ENCODE data around the gene FLRT2.
A peak's percentile ranks its signal among the peaks of the same experiment; 100 is the strongest.

Gene FLRT2

DNA sequence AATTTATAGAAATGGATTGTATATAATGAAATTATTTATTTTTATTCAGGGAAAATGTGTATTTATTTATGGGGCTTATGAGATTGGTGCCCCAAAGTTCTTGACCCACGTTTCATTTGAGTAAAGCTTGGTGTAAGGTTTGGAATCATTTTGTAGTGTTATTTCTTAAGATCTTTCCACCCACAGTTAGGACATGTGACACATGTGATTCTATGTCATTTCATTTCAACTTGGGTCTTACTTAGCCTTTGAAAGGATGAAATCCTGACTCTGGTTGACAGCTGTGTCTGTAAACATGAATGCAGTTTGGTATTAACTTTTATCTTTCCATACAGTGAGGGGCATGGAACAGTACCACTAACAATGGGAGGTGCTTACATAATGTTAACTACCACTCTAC is 51.7 kb downstream of the FLRT2 start:
- TF ChIP-seq, protein P1, sequence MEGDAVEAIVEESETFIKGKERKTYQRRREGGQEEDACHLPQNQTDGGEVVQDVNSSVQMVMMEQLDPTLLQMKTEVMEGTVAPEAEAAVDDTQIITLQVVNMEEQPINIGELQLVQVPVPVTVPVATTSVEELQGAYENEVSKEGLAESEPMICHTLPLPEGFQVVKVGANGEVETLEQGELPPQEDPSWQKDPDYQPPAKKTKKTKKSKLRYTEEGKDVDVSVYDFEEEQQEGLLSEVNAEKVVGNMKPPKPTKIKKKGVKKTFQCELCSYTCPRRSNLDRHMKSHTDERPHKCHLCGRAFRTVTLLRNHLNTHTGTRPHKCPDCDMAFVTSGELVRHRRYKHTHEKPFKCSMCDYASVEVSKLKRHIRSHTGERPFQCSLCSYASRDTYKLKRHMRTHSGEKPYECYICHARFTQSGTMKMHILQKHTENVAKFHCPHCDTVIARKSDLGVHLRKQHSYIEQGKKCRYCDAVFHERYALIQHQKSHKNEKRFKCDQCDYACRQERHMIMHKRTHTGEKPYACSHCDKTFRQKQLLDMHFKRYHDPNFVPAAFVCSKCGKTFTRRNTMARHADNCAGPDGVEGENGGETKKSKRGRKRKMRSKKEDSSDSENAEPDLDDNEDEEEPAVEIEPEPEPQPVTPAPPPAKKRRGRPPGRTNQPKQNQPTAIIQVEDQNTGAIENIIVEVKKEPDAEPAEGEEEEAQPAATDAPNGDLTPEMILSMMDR (IDR thresholded peaks at IDR 0.05; ENCODE audit: poor library complexity, severe bottlenecking) = no peak
- ATAC-seq (ENCODE audit: low read depth) = no peak
- DNase-seq (ENCODE audit: low spot score) = no peak
- H3K9me3 ChIP-seq (ENCODE audit: severe bottlenecking) = no peaks in the 10 kb centered on the region
- H3K4me3 ChIP-seq (ENCODE audit: severe bottlenecking) = no peak overlapping the region
- no peaks in the 10 kb centered on the region for H3K27me3 ChIP-seq (ENCODE audit: insufficient read depth, poor library complexity, severe bottlenecking)
- no peak overlapping the region for H3K27ac ChIP-seq (ENCODE audit: poor library complexity, severe bottlenecking)
- peaks cover 5% of the 10 kb centered on the region; the same call in 1 of the 2 replicates for H3K36me3 ChIP-seq (ENCODE audit: low read depth)
- H3K4me1 ChIP-seq (ENCODE audit: insufficient read depth, poor library complexity, severe bottlenecking) = peaks cover 11% of the 10 kb centered on the region

DNA sequence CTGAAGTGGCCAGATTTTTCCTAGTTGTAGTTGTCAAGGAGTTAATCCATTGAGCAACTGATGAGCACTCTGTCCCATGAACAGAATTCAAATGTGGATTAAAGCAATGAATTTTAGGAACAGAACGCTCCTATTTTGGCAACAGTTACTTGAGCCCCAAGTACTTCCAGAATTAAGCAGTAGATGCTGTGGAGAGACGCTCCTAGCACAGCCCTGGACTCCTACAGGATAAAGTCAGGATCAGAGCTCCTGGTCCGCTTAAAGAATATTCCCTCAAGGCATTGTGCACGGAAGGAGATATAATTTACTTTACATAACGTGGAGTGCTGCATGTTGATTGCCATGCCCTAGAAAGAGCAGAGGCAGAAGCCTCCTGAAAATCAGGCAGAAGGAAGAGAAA is 53.4 kb downstream of the FLRT2 start:
- H3K4me3 ChIP-seq (ENCODE audit: severe bottlenecking) = no peak overlapping the region
- H3K36me3 ChIP-seq (ENCODE audit: low read depth) = peaks cover 5% of the 10 kb centered on the region; the same call in 1 of the 2 replicates
- no peaks in the 10 kb centered on the region for H3K9me3 ChIP-seq (ENCODE audit: severe bottlenecking)
- H3K27me3 ChIP-seq (ENCODE audit: insufficient read depth, poor library complexity, severe bottlenecking) = no peaks in the 10 kb centered on the region
- ATAC-seq (ENCODE audit: low read depth) (no peak), DNase-seq (ENCODE audit: low spot score) (no peak)
- H3K4me1 ChIP-seq (ENCODE audit: insufficient read depth, poor library complexity, severe bottlenecking) = peaks cover 13% of the 10 kb centered on the region
- TF ChIP-seq, protein P1 (IDR thresholded peaks at IDR 0.05; ENCODE audit: poor library complexity, severe bottlenecking) = no peak
- H3K27ac ChIP-seq (ENCODE audit: poor library complexity, severe bottlenecking) = no peak overlapping the region

DNA sequence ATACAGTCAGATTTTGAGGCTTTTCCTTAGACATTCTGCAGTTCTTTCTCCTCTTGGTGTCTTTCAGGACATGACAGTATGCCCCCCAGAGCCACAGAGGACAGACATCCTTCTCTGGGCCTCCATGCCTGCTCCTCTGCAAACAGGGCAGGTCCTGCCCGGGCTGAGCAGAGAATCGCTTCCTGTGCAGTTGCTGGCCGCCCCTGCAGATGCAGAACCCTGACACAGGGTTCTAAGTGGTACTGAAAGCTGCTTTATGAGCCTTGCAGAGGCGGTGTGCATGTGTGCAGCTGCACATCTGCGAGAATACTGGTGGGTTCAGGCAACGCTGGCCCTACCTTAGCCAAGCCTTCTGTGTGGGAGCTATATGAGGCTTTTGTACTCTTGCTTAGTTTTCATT is 54.5 kb downstream of the FLRT2 start:
- H3K27me3 ChIP-seq (ENCODE audit: insufficient read depth, poor library complexity, severe bottlenecking) = no peaks in the 10 kb centered on the region
- TF ChIP-seq, protein P1 (IDR thresholded peaks at IDR 0.05; ENCODE audit: poor library complexity, severe bottlenecking) = no peak
- no peaks in the 10 kb centered on the region for H3K9me3 ChIP-seq (ENCODE audit: severe bottlenecking)
- DNase-seq (ENCODE audit: low spot score) = no peak
- no peak overlapping the region for H3K27ac ChIP-seq (ENCODE audit: poor library complexity, severe bottlenecking)
- ATAC-seq (ENCODE audit: low read depth) = no peak
- H3K36me3 ChIP-seq (ENCODE audit: low read depth) = peaks cover 5% of the 10 kb centered on the region; the same call in 1 of the 2 replicates
- H3K4me3 ChIP-seq (ENCODE audit: severe bottlenecking) = no peak overlapping the region
- H3K4me1 ChIP-seq (ENCODE audit: insufficient read depth, poor library complexity, severe bottlenecking) = peaks cover 13% of the 10 kb centered on the region

DNA sequence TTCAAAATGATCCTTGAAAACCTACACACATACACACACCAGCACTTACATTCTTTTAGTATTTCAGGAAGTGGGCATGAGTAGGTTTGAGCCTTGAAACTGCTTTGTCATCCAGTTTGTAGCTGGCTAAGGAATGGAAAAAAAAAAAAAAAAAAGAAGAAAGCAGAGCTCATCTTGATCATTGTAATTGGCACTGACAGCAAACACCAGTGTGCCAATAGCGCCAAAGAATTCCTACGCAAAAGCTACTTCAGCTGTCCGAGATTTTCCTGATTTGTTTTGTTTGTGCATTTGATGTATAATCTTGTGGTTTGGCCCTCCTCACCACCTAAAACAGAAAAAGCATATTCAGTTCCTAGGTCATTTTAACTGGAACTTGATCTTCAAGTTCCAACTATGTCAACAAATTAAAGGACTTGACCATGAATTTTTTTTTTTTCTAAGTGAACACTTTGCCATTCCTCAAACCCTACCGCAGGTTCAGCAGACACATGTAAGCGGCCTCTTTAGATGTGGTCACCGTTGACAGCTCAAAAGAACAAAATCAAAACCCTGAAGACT is 57.3 kb downstream of the FLRT2 start:
- peaks cover 20% of the 10 kb centered on the region for H3K4me1 ChIP-seq (ENCODE audit: insufficient read depth, poor library complexity, severe bottlenecking)
- H3K36me3 ChIP-seq (ENCODE audit: low read depth) = peaks cover 4% of the 10 kb centered on the region; the same call in 1 of the 2 replicates
- H3K9me3 ChIP-seq (ENCODE audit: severe bottlenecking) = no peaks in the 10 kb centered on the region
- TF ChIP-seq, protein P1 (IDR thresholded peaks at IDR 0.05; ENCODE audit: poor library complexity, severe bottlenecking) = no peak
- H3K27ac ChIP-seq (ENCODE audit: poor library complexity, severe bottlenecking) = peak overlapping the region; percentile 63
- H3K27me3 ChIP-seq (ENCODE audit: insufficient read depth, poor library complexity, severe bottlenecking) = no peaks in the 10 kb centered on the region
- DNase-seq (ENCODE audit: low spot score) = no peak
- H3K4me3 ChIP-seq (ENCODE audit: severe bottlenecking) = no peak overlapping the region
- peak; percentile 75 for ATAC-seq (ENCODE audit: low read depth)

DNA sequence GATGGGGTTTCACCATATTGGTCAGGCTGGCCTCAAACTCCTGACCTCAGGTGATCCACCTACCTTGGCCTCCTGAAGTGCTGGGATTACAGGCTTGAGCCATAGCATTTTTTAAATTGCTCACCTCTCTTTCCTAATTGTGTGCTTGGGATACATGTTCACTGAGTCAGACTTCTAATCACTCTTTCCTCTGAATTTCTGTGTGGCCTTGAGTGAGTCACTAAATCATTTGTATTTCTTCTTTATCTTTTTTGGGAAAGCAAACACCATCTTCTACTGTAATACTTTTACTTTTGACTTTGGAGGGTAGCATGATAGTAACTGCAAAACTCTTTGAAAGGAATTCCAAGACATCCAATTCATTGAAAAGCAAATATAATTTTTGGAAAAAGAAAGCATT is 60.8 kb downstream of the FLRT2 start:
- Histone ChIP-seq H3K4me3 (ENCODE audit: severe bottlenecking) (no peak overlapping the region), H3K27ac (ENCODE audit: poor library complexity, severe bottlenecking) (no peak overlapping the region), H3K36me3 (ENCODE audit: low read depth) (no peaks in the 10 kb centered on the region), H3K9me3 (ENCODE audit: severe bottlenecking) (no peaks in the 10 kb centered on the region), H3K27me3 (ENCODE audit: insufficient read depth, poor library complexity, severe bottlenecking) (no peaks in the 10 kb centered on the region), H3K4me1 (ENCODE audit: insufficient read depth, poor library complexity, severe bottlenecking) (peaks cover 20% of the 10 kb centered on the region)
- ATAC-seq (ENCODE audit: low read depth) = peak; percentile 79
- DNase-seq (ENCODE audit: low spot score) = no peak
- TF ChIP-seq, protein P1 (IDR thresholded peaks at IDR 0.05; ENCODE audit: poor library complexity, severe bottlenecking) = no peak
